SK-MEL-5 (cell line): ENCODE results near the gene RAMP1. TPM values are rescaled to one million over a fixed set of nuclear protein-coding genes. Genes with fewer than 3 reads are reported as not detected.
A peak's percentile ranks its signal among the peaks of the same experiment; 100 is the strongest.

ENCODE experiments used
- DNase-seq: peaks from one replicate; pipeline ENCODE4 v3.0.0-alpha.2; 2016; ENCODE audit warnings: low read depth, low spot score
- in situ Hi-C: cut with HindIII; loops from 2 replicates; pipeline ENCODE4 v1.10.0; 2016; ENCODE audit warnings: low sequenced_read_pairs, high pct_unique_total_duplicates, low pct_unique_long_range_greater_than_20kb
- total RNA-seq: library from RNA; depleted of rRNA; stranded (reverse); fragments of >200 nt; shearing (Covaris generic); gene quantifications from 2 replicates; pipeline ENCODE4 v1.2.3, GENCODE V29; 2014

The RAMP1 gene
- total RNA-seq, 1 experiment from 2014 or later, result 0.26 TPM

GRCh38 chr2:237921967-237922492 lies 62.6 kb downstream of the RAMP1 start:
- DNase-seq, result no peak
- in situ Hi-C loops, result no loop called here

DNA sequence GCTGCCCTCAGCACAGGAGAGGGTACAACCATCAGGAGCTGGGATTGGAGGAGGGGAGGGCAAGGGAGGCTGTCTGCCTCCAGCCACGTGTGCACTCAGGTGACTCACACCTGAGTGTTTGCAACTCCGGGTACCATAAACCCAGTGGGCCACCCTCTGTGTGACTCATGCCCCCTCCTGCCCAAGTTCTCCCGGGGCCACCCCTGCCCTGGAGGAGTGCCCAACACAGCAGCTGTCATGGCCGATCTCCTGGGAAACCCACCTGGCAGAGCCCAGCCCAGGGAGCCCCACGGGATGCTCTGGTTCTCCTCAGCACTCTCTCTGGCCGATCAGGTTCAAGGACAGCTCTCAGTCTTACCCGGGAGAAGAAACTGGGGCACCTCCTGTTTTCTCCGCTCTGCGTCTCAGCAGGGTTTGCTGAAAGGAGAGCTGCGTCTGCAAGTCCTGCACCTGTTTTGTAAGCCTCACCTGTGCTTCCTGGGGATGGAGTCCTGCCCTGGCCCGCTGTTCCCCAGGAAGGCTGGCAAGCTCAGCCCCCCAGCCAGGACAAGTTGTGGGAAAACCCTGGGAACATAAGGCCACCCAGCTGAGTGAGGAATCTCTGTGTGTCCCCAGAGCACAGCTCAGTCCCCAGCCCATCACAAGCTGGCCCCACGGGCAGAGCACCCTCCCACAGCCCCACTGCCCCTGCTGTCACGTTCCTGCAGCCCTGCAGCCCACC lies 63.4 kb downstream of the RAMP1 start:
- in situ Hi-C loops, result no loop called here
- DNase-seq, result no peak

DNA sequence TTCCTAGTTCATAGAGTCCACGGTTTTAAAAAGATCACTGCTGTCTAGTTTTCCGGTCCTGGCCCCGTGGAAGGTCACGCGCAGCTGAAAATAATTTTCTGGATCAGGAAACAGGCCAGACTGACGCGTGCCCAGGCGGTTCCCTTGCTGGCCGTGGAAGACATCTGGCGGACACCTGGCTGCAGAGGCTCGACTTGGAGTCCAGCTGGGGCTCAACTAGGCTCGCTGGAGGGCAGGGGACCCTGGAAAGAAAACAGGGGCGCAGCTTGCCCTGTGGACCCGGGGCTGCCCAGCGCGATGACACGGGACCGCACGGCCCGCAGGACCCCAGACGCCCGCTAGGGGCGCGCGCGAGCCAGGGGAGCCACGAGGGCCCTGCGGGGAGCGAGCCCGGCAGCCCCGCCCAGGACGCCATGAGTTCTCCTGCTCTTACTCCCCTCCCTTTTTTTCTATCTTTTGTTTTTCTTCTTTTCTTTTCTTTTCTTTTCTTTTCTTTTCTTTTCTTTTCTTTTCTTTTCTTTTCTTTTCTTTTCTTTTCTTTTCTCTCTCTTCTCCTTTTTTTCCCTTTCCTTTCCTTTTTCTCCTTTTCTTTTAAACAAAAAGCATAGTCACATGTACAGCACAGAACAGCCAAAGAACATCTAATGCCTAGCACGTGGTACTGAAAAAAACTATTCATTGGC lies 64.2 kb downstream of the RAMP1 start:
- peak; percentile 71 for DNase-seq
- in situ Hi-C loops, result no loop called here

DNA sequence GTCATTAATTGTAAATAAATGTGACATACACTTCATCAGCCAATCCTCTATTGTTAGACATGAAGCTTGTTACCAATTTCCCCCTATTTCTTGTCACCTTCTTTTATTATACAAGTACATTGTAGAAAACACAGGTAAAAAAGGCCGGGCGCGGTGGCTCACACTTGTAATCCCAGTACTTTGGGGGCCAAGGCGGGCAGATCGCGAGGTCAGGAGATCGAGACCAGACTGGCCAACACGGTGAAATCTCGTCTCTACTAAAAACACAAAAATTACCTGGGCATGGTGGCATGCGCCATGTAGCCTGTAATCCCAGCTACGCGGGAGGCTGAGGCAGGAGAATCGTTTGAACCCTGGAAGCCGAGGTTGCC lies 64.7 kb downstream of the RAMP1 start:
- in situ Hi-C loops, result no loop called here
- no peak for DNase-seq

- in situ Hi-C loops, result no loop called here
- DNase-seq, result no peak
These were observed 67.7 kb downstream of the RAMP1 start for GRCh38 chr2:237927135-237927534.

DNA sequence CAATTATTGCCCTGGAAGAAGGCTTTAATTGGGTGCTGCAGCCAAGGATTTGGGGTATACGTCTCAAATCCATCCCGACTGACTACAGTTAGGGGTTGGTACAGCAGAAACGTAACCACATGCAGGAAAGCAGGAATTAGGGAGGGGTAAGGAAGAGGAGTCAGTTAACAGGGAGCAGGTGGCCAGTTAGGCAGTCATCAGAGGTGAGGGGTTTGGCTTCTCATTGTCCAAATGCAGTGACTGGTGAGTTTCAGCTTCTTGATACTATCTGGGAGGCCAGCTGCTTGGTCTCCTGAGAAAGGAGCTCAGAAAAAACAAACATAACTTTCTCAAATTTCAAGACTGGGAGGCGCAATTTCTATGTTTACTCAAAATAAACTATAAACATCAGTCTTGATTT lies 68.6 kb downstream of the RAMP1 start:
- no peak for DNase-seq
- in situ Hi-C loops, result no loop called here

- no peak for DNase-seq
- in situ Hi-C loops, result no loop called here
These were observed 70.6 kb downstream of the RAMP1 start for GRCh38 chr2:237929979-237930378.

GRCh38 chr2:237931205-237931721 lies 71.8 kb downstream of the RAMP1 start:
- in situ Hi-C loops, result no loop called here
- no peak for DNase-seq

- DNase-seq, result no peak
- in situ Hi-C loops, result no loop called here
These were observed 73.3 kb downstream of the RAMP1 start for GRCh38 chr2:237932731-237933131.

- in situ Hi-C loops, result no loop called here
- no peak for DNase-seq
These were observed 74.8 kb downstream of the RAMP1 start for GRCh38 chr2:237934186-237934585.

- in situ Hi-C loops, result no loop called here
- DNase-seq, result no peak
These were observed 76.5 kb downstream of the RAMP1 start for GRCh38 chr2:237935740-237936452.

DNA sequence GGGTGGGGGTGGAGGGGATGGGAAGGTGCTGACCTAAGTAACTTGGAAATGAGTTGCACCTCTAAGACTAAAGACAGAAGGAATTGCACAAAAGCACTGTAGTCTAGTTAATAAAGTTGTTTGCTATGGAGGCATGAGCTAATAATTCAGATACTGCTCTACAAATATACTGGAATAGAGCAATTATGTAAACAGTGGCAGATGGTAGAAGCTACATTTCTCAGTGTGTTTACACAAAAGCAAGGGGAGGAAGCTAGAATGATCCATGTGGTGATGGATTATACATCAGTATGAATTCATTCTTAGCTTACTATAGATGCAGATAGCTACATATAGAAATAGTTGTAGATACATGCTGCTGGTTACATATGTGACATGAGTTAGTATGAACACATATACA lies 79.8 kb downstream of the RAMP1 start:
- DNase-seq, result no peak
- in situ Hi-C loops, result no loop called here

- no peak for DNase-seq
- in situ Hi-C loops, result no loop called here
These were observed 81.4 kb downstream of the RAMP1 start for GRCh38 chr2:237940828-237941227.

DNA sequence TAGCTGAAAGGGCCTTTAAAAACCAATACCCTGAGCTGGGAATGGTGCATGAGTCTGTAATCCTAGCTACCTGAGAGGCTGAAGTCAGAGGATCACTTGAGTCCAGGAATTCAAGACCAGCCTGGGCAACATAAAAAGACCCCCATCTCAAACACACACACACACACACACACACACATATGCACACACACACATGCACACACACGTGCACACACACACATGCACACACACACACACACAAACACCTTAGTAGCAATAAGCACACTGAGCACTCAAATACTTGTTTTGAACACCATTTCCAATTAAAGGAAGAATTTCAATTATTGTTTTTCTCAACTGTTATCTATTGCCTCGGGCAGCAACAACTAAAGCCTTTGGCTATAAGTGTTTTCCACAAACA lies 81.8 kb downstream of the RAMP1 start:
- in situ Hi-C loops, result no loop called here
- no peak for DNase-seq

- in situ Hi-C loops, result no loop called here
- DNase-seq, result no peak
These were observed 83.1 kb downstream of the RAMP1 start for GRCh38 chr2:237942513-237942899.

DNA sequence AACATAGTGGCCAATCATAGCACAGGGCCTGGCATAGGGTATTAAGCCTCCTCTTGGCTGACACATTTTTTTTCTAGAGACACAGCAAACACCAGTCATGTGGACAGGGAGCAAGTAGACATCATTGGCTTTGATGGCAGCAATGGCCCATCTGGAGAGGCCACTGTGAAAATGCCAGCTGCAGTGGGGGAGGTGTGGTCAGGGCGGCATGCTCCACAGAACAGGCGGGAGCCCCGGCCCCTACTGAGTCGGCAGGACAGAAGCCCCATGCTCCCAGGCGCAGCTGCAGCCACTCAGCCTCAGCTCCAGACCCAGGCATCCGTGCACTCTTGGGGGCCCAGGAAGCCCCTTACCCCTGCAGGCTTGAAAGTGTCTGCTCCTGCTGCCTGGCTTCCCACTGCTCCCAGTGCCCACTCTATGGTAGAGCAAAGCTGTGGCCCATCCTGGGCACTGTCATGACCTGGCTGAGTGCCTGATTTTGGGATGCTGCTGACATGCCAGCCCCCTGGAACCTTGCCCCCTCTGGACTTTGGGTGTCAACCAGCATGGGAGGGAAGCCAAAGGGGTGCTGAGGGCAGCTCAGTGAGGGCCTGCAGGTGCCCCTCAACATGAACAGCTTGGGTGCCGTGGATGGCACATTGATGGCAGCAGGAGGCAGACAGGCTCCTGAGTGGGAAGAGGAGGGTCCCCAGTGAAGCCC lies 84.1 kb downstream of the RAMP1 start:
- in situ Hi-C loops, result no loop called here
- no peak for DNase-seq

- in situ Hi-C loops, result no loop called here
- no peak for DNase-seq
These were observed 84.9 kb downstream of the RAMP1 start for GRCh38 chr2:237944302-237944701.

DNA sequence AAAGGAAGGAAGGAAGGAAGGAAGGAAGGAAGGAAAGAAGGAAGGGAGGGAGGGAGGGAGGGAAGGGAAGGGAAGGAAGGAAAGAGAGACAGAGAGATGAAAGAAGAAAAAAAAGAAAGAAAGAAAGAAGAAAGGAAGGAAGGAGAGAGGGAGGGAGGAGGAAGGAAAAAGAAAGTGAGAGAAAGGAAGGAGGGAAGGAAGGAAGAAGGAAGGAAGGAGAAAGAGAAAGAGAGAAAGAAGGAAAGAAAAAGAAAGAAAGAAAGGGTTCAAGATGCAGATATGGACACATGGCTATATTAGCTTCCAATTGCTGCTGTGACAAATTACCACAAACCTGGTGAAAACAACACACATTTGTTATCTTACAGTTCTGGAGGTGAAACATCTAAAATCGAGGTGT lies 87.0 kb downstream of the RAMP1 start:
- DNase-seq, result no peak
- in situ Hi-C loops, result no loop called here
